ENCODE results near the gene GCLC. TPM values are rescaled to one million over a fixed set of nuclear protein-coding genes. Genes with fewer than 3 reads are reported as not detected.

Gene GCLC
- total and polyA plus RNA-seq, 3 experiments from 2014 or later = 18.5 to 37.1 (median 33.3) TPM

DNA sequence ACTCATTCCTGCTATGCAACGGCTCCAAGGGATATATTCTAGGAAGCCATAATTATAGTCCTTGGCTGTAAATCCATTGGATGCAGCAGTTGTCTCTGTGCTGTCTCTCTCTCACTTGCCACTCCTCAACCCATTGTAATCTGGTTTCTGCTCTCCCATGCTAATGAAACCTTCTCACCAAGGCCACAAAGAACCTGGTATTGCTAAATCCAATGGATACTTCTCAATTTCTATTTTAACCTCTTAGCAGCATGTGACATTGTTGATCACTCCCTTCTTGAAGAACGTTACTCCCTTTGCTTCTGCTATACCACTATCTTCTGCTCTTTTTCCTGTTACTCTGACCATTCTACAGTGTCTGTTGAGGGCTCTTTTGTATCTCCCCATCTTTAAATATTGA is 39.8 kb upstream of the GCLC start:
- Mint-ChIP-seq H3K36me3 (no peaks in the 10 kb centered on the region), H3K9me3 (no peaks in the 10 kb centered on the region), H3K4me3 (no peak overlapping the region), H3K4me1 (peaks cover 0 to 4% (median 0%) of the 10 kb centered on the region in 3 donors), H3K27ac (no peak overlapping the region), H3K27me3 (no peaks in the 10 kb centered on the region)
- no peaks in the 10 kb centered on the region for H3K27me3 ChIP-seq (ENCODE audit: insufficient read depth, low read length, poor library complexity, severe bottlenecking)
- no peaks in the 10 kb centered on the region for H3K36me3 ChIP-seq (ENCODE audit: insufficient read depth, low read length)
- no peaks in the 10 kb centered on the region for H3K4me1 ChIP-seq (ENCODE audit: insufficient read depth, low read length)
- no peaks in the 10 kb centered on the region for H3K9me3 ChIP-seq (ENCODE audit: low read length)
- H3K4me3 ChIP-seq (ENCODE audit: low read length) = no peak overlapping the region
- no peak for DNase-seq
- ChIA-PET CTCF (no interaction called here), POLR2A (no interaction called here)
- no peak overlapping the region for H3K27ac ChIP-seq (ENCODE audit: low read depth, low read length)

DNA sequence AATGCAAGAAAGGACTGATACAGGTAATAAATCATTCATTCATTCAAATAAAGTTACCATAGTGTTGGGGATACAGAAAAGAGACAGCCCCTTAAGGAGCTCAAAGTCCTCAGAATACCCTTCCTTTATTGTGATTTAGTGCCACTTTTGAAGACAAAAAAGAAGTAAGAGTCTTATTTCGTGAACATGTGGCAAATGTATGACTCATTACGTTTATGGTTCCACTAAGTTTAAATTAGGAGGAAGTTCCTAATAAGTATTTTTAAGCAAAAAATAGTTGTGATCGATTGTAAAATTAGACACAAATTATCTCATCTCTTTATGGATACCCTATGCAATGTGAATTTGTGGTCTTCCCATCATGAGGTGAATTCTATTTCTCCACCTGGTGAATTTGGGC is 38.5 kb upstream of the GCLC start:
- CTCF ChIA-PET = no interaction called here
- POLR2A ChIA-PET = no interaction called here
- H3K4me1 ChIP-seq (ENCODE audit: insufficient read depth, low read length) = no peaks in the 10 kb centered on the region
- no peak for DNase-seq
- H3K27me3 Mint-ChIP-seq = no peaks in the 10 kb centered on the region
- H3K4me3 Mint-ChIP-seq = no peak overlapping the region
- no peaks in the 10 kb centered on the region for H3K36me3 Mint-ChIP-seq
- H3K9me3 ChIP-seq (ENCODE audit: low read length) = no peaks in the 10 kb centered on the region
- H3K36me3 ChIP-seq (ENCODE audit: insufficient read depth, low read length) = no peaks in the 10 kb centered on the region
- H3K27me3 ChIP-seq (ENCODE audit: insufficient read depth, low read length, poor library complexity, severe bottlenecking) = no peaks in the 10 kb centered on the region
- no peak overlapping the region for H3K4me3 ChIP-seq (ENCODE audit: low read length)
- no peaks in the 10 kb centered on the region for H3K9me3 Mint-ChIP-seq
- H3K27ac Mint-ChIP-seq = no peak overlapping the region
- peaks cover 0 to 4% (median 0%) of the 10 kb centered on the region in 3 donors for H3K4me1 Mint-ChIP-seq
- H3K27ac ChIP-seq (ENCODE audit: low read depth, low read length) = no peak overlapping the region

DNA sequence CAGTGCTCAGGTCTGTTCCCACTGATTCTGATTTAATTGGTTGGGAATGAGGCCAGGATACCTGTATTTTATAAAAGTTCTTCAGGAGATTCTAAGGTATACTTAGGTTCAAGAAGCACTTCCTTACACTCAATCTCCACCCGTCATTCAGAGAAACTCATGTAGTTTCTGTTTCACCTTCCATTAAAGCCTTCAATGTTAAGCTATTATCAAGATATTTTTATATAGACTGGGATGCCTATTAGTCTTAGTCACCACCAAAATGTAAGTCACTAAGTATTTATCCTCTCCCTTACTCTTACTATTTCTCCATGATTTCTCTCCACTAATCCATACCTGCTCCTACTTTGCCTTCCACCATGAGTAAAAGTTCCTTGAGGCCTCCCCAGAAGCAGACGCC is 38.1 kb upstream of the GCLC start:
- Histone ChIP-seq H3K9me3 (ENCODE audit: low read length) (no peaks in the 10 kb centered on the region), H3K36me3 (ENCODE audit: insufficient read depth, low read length) (no peaks in the 10 kb centered on the region), H3K27me3 (ENCODE audit: insufficient read depth, low read length, poor library complexity, severe bottlenecking) (no peaks in the 10 kb centered on the region), H3K4me1 (ENCODE audit: insufficient read depth, low read length) (no peaks in the 10 kb centered on the region), H3K27ac (ENCODE audit: low read depth, low read length) (no peak overlapping the region), H3K4me3 (ENCODE audit: low read length) (no peak overlapping the region)
- no peak for DNase-seq
- peaks cover 0 to 4% (median 0%) of the 10 kb centered on the region in 3 donors for H3K4me1 Mint-ChIP-seq
- no peaks in the 10 kb centered on the region for H3K9me3 Mint-ChIP-seq
- H3K27me3 Mint-ChIP-seq = no peaks in the 10 kb centered on the region
- no peaks in the 10 kb centered on the region for H3K36me3 Mint-ChIP-seq
- no peak overlapping the region for H3K27ac Mint-ChIP-seq
- CTCF ChIA-PET = no interaction called here
- no peak overlapping the region for H3K4me3 Mint-ChIP-seq
- POLR2A ChIA-PET = no interaction called here

DNA sequence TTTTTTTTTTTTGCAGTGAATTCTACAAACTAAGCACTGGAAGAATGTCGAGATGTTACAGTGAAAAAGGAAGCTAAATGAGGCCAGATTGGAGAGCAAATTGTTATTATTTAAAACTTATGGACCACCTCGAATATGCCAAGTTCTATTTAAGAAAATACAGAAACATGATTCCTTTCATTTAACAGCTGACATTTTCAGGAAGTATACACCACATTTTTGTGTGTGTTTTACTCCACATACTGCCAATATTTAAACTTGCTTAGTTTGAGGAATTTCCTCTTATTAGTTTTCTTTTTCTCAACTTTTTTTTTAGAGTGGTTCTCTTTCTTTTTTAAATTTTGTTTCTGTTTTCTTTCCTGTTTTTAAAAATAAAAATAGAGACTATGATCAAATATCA is 37.0 kb upstream of the GCLC start:
- no peaks in the 10 kb centered on the region for H3K27me3 ChIP-seq (ENCODE audit: insufficient read depth, low read length, poor library complexity, severe bottlenecking)
- H3K4me1 Mint-ChIP-seq = peaks cover 0 to 4% (median 0%) of the 10 kb centered on the region in 3 donors
- no peaks in the 10 kb centered on the region for H3K4me1 ChIP-seq (ENCODE audit: insufficient read depth, low read length)
- H3K9me3 ChIP-seq (ENCODE audit: low read length) = no peaks in the 10 kb centered on the region
- H3K36me3 Mint-ChIP-seq = no peaks in the 10 kb centered on the region
- ChIA-PET CTCF (interaction anchor here (0.8 kb wide), 1 partner anchor 70 kb away, joined by 3 read pairs; no protein-coding TSS in a partner anchor), POLR2A (no interaction called here)
- H3K27ac ChIP-seq (ENCODE audit: low read depth, low read length) = no peak overlapping the region
- no peak overlapping the region for H3K4me3 Mint-ChIP-seq
- DNase-seq = no peak
- no peaks in the 10 kb centered on the region for H3K9me3 Mint-ChIP-seq
- no peaks in the 10 kb centered on the region for H3K36me3 ChIP-seq (ENCODE audit: insufficient read depth, low read length)
- no peak overlapping the region for H3K27ac Mint-ChIP-seq
- H3K27me3 Mint-ChIP-seq = no peaks in the 10 kb centered on the region
- no peak overlapping the region for H3K4me3 ChIP-seq (ENCODE audit: low read length)

- CTCF ChIA-PET = interaction anchor here (0.8 kb wide), 1 partner anchor 70 kb away, joined by 3 read pairs; no protein-coding TSS in a partner anchor
- Mint-ChIP-seq H3K27me3 (no peaks in the 10 kb centered on the region), H3K4me1 (peaks cover 0 to 4% (median 0%) of the 10 kb centered on the region in 3 donors), H3K9me3 (no peaks in the 10 kb centered on the region), H3K27ac (peak overlapping the region in 3 of 8 donors; percentile 28 to 66 (median 48)), H3K4me3 (peak overlapping the region in 1 of 7 donors; percentile 25), H3K36me3 (no peaks in the 10 kb centered on the region)
- no peak overlapping the region for H3K4me3 ChIP-seq (ENCODE audit: low read length)
- POLR2A ChIA-PET = no interaction called here
- no peaks in the 10 kb centered on the region for H3K27me3 ChIP-seq (ENCODE audit: insufficient read depth, low read length, poor library complexity, severe bottlenecking)
- no peaks in the 10 kb centered on the region for H3K36me3 ChIP-seq (ENCODE audit: insufficient read depth, low read length)
- no peaks in the 10 kb centered on the region for H3K4me1 ChIP-seq (ENCODE audit: insufficient read depth, low read length)
- no peak overlapping the region for H3K27ac ChIP-seq (ENCODE audit: low read depth, low read length)
- no peak for DNase-seq
- H3K9me3 ChIP-seq (ENCODE audit: low read length) = no peaks in the 10 kb centered on the region
Observed at GRCh38 chr6:53581173-53581773, 36.4 kb upstream of the GCLC start.

DNA sequence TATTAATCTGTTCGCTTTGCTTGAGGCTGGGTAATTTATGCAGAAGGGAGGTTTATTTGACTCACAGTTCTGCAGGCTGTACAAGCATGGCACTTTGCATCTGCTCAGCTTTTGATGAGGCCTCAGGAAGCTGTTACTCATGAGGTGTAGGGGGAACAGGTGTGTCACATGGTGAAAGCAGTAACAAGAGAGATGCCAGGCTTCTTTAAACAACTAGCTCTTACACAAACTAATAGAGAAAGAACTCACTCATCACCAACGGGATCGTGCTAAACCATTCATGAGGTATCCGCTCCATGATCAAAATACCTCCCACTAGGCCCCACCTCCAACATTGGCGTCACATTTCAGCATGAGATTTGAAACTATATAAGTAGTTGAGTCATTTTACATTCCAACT is 34.4 kb upstream of the GCLC start:
- H3K27ac Mint-ChIP-seq = no peak overlapping the region
- H3K36me3 Mint-ChIP-seq = no peaks in the 10 kb centered on the region
- ChIA-PET CTCF (interaction anchor here (1.0 kb wide), 1 partner anchor 407 kb away, joined by 3 read pairs; no protein-coding TSS in a partner anchor), POLR2A (no interaction called here)
- H3K4me1 ChIP-seq (ENCODE audit: insufficient read depth, low read length) = no peaks in the 10 kb centered on the region
- no peak overlapping the region for H3K27ac ChIP-seq (ENCODE audit: low read depth, low read length)
- no peak overlapping the region for H3K4me3 ChIP-seq (ENCODE audit: low read length)
- H3K9me3 Mint-ChIP-seq = no peaks in the 10 kb centered on the region
- no peaks in the 10 kb centered on the region for H3K27me3 Mint-ChIP-seq
- H3K4me3 Mint-ChIP-seq = no peak overlapping the region
- DNase-seq = no peak
- peaks cover 0 to 4% (median 0%) of the 10 kb centered on the region in 3 donors for H3K4me1 Mint-ChIP-seq
- H3K27me3 ChIP-seq (ENCODE audit: insufficient read depth, low read length, poor library complexity, severe bottlenecking) = no peaks in the 10 kb centered on the region
- no peaks in the 10 kb centered on the region for H3K9me3 ChIP-seq (ENCODE audit: low read length)
- H3K36me3 ChIP-seq (ENCODE audit: insufficient read depth, low read length) = no peaks in the 10 kb centered on the region

- H3K9me3 ChIP-seq (ENCODE audit: low read length) = no peaks in the 10 kb centered on the region
- no peaks in the 10 kb centered on the region for H3K4me1 ChIP-seq (ENCODE audit: insufficient read depth, low read length)
- H3K27ac Mint-ChIP-seq = no peak overlapping the region
- peaks cover 0 to 4% (median 0%) of the 10 kb centered on the region in 3 donors for H3K4me1 Mint-ChIP-seq
- H3K27me3 Mint-ChIP-seq = no peaks in the 10 kb centered on the region
- H3K9me3 Mint-ChIP-seq = no peaks in the 10 kb centered on the region
- H3K4me3 ChIP-seq (ENCODE audit: low read length) = no peak overlapping the region
- no peaks in the 10 kb centered on the region for H3K36me3 ChIP-seq (ENCODE audit: insufficient read depth, low read length)
- CTCF ChIA-PET = no interaction called here
- no peak overlapping the region for H3K27ac ChIP-seq (ENCODE audit: low read depth, low read length)
- DNase-seq = no peak
- POLR2A ChIA-PET = no interaction called here
- H3K4me3 Mint-ChIP-seq = no peak overlapping the region
- H3K36me3 Mint-ChIP-seq = no peaks in the 10 kb centered on the region
- H3K27me3 ChIP-seq (ENCODE audit: insufficient read depth, low read length, poor library complexity, severe bottlenecking) = no peaks in the 10 kb centered on the region
Observed at GRCh38 chr6:53578371-53578770, 33.5 kb upstream of the GCLC start.

DNA sequence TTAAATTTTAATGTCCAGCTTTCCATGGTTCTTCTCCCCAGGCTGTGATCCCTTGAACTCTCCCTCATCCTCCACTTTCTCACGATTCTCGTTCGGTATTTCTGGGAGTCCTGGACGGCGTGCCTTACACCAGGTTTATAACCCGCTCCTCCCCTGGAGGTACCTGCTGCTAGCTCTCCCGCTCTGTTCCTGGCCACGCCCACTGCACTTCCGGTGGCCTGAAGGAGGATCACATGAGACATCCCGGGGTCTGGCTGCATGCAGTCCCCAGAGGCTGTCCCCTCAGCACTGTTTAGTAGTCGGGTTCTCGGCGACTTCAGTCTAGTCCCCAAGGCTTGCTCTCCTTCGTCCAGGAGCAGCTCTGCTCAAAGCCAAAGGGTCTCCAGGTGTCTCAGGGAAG is 28.4 kb upstream of the GCLC start:
- no peak for DNase-seq
- ChIA-PET CTCF (no interaction called here), POLR2A (no interaction called here)
- Histone ChIP-seq H3K36me3 (ENCODE audit: insufficient read depth, low read length) (no peaks in the 10 kb centered on the region), H3K4me3 (ENCODE audit: low read length) (no peak overlapping the region), H3K27ac (ENCODE audit: low read depth, low read length) (no peak overlapping the region), H3K27me3 (ENCODE audit: insufficient read depth, low read length, poor library complexity, severe bottlenecking) (no peaks in the 10 kb centered on the region), H3K9me3 (ENCODE audit: low read length) (no peaks in the 10 kb centered on the region), H3K4me1 (ENCODE audit: insufficient read depth, low read length) (no peaks in the 10 kb centered on the region)
- Mint-ChIP-seq H3K9me3 (no peaks in the 10 kb centered on the region), H3K4me1 (no peaks in the 10 kb centered on the region), H3K27ac (peak overlapping the region in 1 of 8 donors; percentile 36), H3K36me3 (peaks cover 0 to 5% (median 0%) of the 10 kb centered on the region in 3 donors), H3K4me3 (no peak overlapping the region), H3K27me3 (peaks cover 2 to 4% of the 10 kb centered on the region in 2 donors)
